GM23338 (cell line): ENCODE measurements around the gene RNF112. TPM values are rescaled to one million over a fixed set of nuclear protein-coding genes. Genes with fewer than 3 reads are reported as not detected.

Source experiments
- CREB1 ChIP-seq: fragments of 250-450 bp; sonication (Bioruptor Pico); IDR thresholded peaks from 2 replicates; pipeline ENCODE4 v1.5.0; 2020; ENCODE audit warnings: low read depth, mild to moderate bottlenecking, moderate library complexity
- ETS1 ChIP-seq: IDR thresholded peaks from 2 replicates; pipeline ENCODE4 v1.6.1; 2016; ENCODE audit warnings: antibody characterized with exemption
- EZH2 ChIP-seq: fragments of 200-600 bp; sonication (generic); IDR thresholded peaks from one replicate; pipeline ENCODE4 v1.8.0; 2017; ENCODE audit warnings: antibody characterized with exemption, mild to moderate bottlenecking, low read depth; ENCODE audit not compliant: unreplicated experiment
- JUNB ChIP-seq: IDR thresholded peaks from one replicate; pipeline ENCODE4 v1.6.1; 2016; ENCODE audit warnings: antibody characterized with exemption; ENCODE audit not compliant: unreplicated experiment
- STAT1 ChIP-seq: IDR thresholded peaks from one replicate; pipeline ENCODE4 v1.6.1; 2016; ENCODE audit warnings: antibody characterized with exemption; ENCODE audit not compliant: unreplicated experiment
- ZNF114 ChIP-seq: fragments of 250-450 bp; sonication (Bioruptor Pico); IDR thresholded peaks from 2 replicates; pipeline ENCODE4 v1.5.0; 2020; ENCODE audit warnings: mild to moderate bottlenecking, moderate library complexity
- ZNF331 ChIP-seq: fragments of 250-450 bp; sonication (Bioruptor Pico); IDR thresholded peaks from 2 replicates; pipeline ENCODE4 v1.5.0; 2020; ENCODE audit warnings: low read depth, mild to moderate bottlenecking, moderate library complexity
- ZNF462 ChIP-seq: fragments of 250-450 bp; sonication (Bioruptor Pico); IDR thresholded peaks from 2 replicates; pipeline ENCODE4 v1.5.0; 2020; ENCODE audit warnings: mild to moderate bottlenecking, moderate library complexity
- polyA plus RNA-seq: library from polyadenylated mRNA; unstranded; fragments of >200 nt; fragmentation: Nextera tagmentation; extraction: Ambion mirVana; gene quantifications from 2 replicates; pipeline ENCODE4 v1.2.1, GENCODE V29; 2016
- total RNA-seq: library from RNA; depleted of rRNA; stranded (reverse); fragments of >200 nt; shearing (Covaris generic); gene quantifications from 2 replicates; pipeline ENCODE4 v1.2.3, GENCODE V29; 2014

Gene RNF112
- total and polyA plus RNA-seq, 2 experiments from 2014 or later = 0.42 to 4.1 TPM

- TF ChIP-seq ZNF462 (CRISPR knock-in tag) = no peak
- TF ChIP-seq ZNF331 (CRISPR knock-in tag) = no peak
- TF ChIP-seq CREB1 = no peak
- no peak for TF ChIP-seq ZNF114 (CRISPR knock-in tag)
- no peak for TF ChIP-seq STAT1
- no peak for TF ChIP-seq JUNB
- no peak for TF ChIP-seq ETS1
- TF ChIP-seq EZH2 = no peak
Observed at GRCh38 chr17:19415311-19415710, 4.3 kb downstream of the RNF112 start (continued).
